Activated naive CD4-positive, alpha-beta T cell treated with anti-CD3 and anti-CD28 coated beads, Interleukin-2, amount 50 U/mL, for 72 hours (primary cell): ENCODE results near the gene PDE4D. TPM values are rescaled to one million over a fixed set of nuclear protein-coding genes. Genes with fewer than 3 reads are reported as not detected.

ENCODE experiments used
- ATAC-seq, 2 donors: fragments of 150-1000 bp; cut with Tn5 transposase; 2 replicates each; pipeline ENCODE4 v1.10.0; 2021; ENCODE audit warnings: mild to moderate bottlenecking in 2 of 2, moderate library complexity in 2 of 2
- DNase-seq, 2 donors: peaks; one replicate each; pipeline ENCODE4 v3.0.0; 2021 to 2022; ENCODE audit warnings: low spot score in 2 of 2
- H3K27ac Mint-ChIP-seq, 2 donors: one replicate each; pipeline ENCODE4 v1.8.0; 2022; ENCODE audit warnings: mild to moderate bottlenecking in 2 of 2, mixed read lengths in 2 of 2
- H3K36me3 Mint-ChIP-seq, 2 donors: one replicate each; pipeline ENCODE4 v1.8.0; 2022; ENCODE audit warnings: mixed read lengths in 2 of 2
- H3K9me3 Mint-ChIP-seq, 2 donors: one replicate each; pipeline ENCODE4 v1.8.0; 2022; ENCODE audit warnings: mixed read lengths in 2 of 2
- total RNA-seq, 2 donors: library from RNA; stranded (reverse); gene quantifications; one replicate each; pipeline ENCODE4 v1.2.3, GENCODE V29; 2022

The PDE4D gene
- total RNA-seq, 2 donors from 2014 or later, result 31.1 to 86.7 TPM

DNA sequence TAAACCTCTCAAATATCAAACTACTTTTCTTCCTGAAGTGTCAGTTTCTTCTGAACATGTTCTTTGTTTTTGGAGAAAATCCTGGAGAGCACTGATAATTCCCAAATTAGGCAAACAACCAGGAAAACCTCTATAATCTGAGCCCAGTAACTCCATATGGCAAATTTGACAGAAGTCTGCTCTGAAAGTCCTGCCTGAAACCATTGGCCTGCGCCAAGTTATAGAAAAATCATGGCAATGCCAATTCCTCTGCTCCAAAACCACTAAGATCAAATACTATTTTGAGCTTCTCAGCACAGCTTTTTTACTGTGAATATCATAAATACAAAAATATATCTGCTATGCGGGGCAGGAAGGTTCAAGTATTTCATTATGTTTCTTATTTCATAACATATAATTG is 45.9 kb downstream of the PDE4D start:
- DNase-seq (no peak), ATAC-seq (no peak)
- Mint-ChIP-seq H3K27ac (no peak overlapping the region), H3K9me3 (peaks cover 0 to 3% of the 10 kb centered on the region in 2 donors), H3K36me3 (no peaks in the 10 kb centered on the region)

GRCh38 chr5:59845730-59846129 is 47.8 kb downstream of the PDE4D start:
- H3K36me3 Mint-ChIP-seq, result no peaks in the 10 kb centered on the region
- ATAC-seq, result no peak

DNA sequence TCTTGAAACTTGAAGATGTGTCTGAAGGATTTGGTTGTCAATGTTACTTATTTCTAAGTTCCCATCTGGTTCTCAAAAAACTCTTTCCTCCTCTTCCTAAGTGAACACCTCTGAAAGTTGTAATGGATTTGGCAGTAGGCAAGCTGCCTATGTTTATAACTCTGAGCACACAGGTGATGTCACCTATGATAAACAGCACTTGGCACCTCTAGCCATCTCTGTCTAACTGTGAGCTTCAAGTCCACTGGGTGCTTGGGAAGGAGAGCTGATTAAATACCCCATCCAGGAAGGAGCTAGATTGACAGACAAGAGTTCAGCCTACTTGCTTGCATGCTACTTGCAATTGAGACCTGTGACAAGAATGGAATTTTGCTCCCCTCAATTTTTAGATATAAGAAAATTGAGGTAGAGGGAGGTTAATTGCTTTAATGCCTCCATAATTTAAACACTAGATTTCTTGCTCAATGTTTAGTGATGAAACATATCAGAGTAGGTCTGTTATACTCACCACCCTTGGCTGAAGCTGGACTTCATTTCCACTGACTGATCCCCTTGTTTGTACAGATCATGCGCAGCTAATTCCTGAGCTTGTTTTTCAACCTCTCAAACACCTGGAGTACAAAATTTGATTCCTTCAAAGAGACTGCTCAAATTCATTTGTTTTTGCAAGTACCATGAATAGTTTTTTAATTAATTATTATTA is 49.9 kb downstream of the PDE4D start:
- Mint-ChIP-seq H3K36me3 (no peaks in the 10 kb centered on the region), H3K9me3 (no peaks in the 10 kb centered on the region), H3K27ac (no peak overlapping the region)
- ATAC-seq (no peak), DNase-seq (no peak)

More at GRCh38 chr5:59845730-59846129, 47.8 kb downstream of the PDE4D start:
- H3K9me3 Mint-ChIP-seq, result no peaks in the 10 kb centered on the region
- H3K27ac Mint-ChIP-seq, result no peak overlapping the region
- DNase-seq, result no peak

GRCh38 chr5:59842999-59843398 is 50.5 kb downstream of the PDE4D start:
- no peak overlapping the region for H3K27ac Mint-ChIP-seq
- DNase-seq (no peak), ATAC-seq (no peak)
- H3K36me3 Mint-ChIP-seq, result no peaks in the 10 kb centered on the region
- no peaks in the 10 kb centered on the region for H3K9me3 Mint-ChIP-seq

GRCh38 chr5:59840200-59840601 is 53.3 kb downstream of the PDE4D start:
- Mint-ChIP-seq H3K9me3 (peaks cover 0 to 3% of the 10 kb centered on the region in 2 donors), H3K27ac (no peak overlapping the region), H3K36me3 (no peaks in the 10 kb centered on the region)
- no peak for ATAC-seq
- DNase-seq, result no peak

- DNase-seq, result no peak
- H3K27ac Mint-ChIP-seq, result no peak overlapping the region
- H3K9me3 Mint-ChIP-seq, result peaks cover 0 to 3% of the 10 kb centered on the region in 2 donors
- no peak for ATAC-seq
- H3K36me3 Mint-ChIP-seq, result no peaks in the 10 kb centered on the region
Observed at GRCh38 chr5:59838989-59839388, 54.5 kb downstream of the PDE4D start.

DNA sequence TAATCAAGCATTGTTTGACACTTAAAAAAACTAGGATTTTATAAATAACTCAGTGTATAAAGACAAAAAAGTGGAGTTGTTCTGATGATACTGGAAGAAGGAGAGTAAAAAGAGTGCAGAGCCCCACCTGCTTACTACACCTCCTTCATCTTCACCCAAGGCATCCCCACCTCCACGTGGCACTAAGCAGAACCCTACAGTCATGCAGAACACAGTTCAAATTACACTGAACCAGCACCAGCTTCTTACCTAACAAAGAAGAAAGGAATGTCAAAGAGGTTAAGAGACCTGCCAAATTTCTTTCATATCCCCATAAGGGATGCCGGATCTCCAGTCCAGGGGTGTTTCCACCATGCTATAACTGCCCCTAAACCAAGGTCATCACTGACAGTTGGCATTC is 55.5 kb downstream of the PDE4D start:
- ATAC-seq (no peak), DNase-seq (no peak)
- Mint-ChIP-seq H3K27ac (no peak overlapping the region), H3K9me3 (peaks cover 0 to 3% of the 10 kb centered on the region in 2 donors), H3K36me3 (no peaks in the 10 kb centered on the region)

DNA sequence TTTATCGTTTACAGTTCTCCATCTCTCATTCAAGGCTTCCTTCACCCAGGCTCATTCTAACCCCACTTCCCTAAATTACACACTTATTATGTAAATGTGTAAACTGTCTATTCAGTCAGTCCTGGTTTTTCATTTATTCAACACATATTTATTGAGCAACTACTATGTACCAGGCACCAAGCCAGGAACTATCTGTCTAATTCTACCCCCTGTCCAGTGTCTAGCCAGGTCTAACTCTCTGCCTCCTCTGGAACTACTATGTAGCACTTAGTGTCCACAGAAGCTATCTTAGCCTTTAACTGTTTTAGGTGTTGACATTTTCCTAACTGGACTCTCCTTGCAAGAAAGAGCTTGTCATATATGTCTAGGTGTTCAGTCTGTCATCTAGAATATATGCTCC is 56.5 kb downstream of the PDE4D start:
- Mint-ChIP-seq H3K36me3 (no peaks in the 10 kb centered on the region), H3K27ac (no peak overlapping the region), H3K9me3 (peaks cover 0 to 3% of the 10 kb centered on the region in 2 donors)
- ATAC-seq (no peak), DNase-seq (no peak)

DNA sequence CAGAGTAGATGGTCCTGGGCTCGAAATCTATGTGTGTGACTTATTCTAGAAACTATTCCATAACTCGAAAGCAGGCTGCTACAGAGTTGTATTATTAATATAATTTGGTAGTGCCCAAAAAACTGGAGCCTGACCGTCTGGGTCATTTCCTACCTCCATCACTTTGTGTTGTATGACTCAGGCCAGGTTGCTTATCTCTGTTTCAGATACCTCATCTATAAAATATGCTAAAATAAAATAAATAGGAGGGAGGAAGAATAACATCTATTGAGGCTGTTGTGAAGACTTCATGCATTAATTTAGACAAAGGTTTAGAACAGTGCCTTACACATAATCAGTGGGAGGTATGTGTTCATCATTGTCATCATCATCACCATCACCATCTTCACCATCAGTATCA is 57.7 kb downstream of the PDE4D start:
- ATAC-seq (no peak), DNase-seq (no peak)
- peaks cover 0 to 3% of the 10 kb centered on the region in 2 donors for H3K9me3 Mint-ChIP-seq
- no peaks in the 10 kb centered on the region for H3K36me3 Mint-ChIP-seq
- H3K27ac Mint-ChIP-seq, result no peak overlapping the region

- DNase-seq (no peak), ATAC-seq (no peak)
- Mint-ChIP-seq H3K27ac (no peak overlapping the region), H3K9me3 (peaks cover 0 to 3% of the 10 kb centered on the region in 2 donors), H3K36me3 (no peaks in the 10 kb centered on the region)
Observed at GRCh38 chr5:59833448-59833847, 60.1 kb downstream of the PDE4D start.

GRCh38 chr5:59832577-59833301 is 60.8 kb downstream of the PDE4D start:
- peaks cover 0 to 3% of the 10 kb centered on the region in 2 donors for H3K9me3 Mint-ChIP-seq

DNA sequence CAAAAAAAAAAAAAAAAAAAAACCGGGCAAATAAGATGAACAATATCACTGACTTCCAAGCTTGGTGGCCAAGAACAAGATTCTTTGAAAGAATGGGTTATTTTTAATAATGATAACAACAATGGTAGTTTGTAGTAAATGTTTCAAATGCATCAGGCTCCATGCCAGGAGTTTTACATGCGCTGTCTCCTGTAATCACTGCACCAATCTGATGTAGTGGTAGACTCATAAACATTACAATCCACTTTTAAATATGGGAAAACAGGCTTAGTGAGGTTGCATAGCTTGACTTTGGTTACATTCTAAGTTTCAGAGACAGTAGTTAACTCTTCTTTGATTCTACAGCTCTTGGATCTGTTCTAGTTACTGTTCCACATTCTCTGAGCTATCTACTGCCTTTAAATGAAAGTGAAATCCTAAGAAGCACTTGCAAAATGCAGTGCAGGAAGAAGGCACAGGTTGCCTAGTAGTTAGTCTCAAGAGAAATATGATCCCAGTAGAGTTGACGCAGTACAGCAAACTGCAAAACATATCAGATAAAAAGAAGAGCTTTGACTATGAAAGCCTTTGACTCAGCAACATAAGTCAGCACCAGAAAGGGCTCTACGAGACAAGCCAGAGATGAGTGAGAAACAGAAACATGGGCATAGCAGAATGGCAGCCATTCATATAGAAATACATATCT is 62.1 kb downstream of the PDE4D start:
- no peak for ATAC-seq
- Mint-ChIP-seq H3K36me3 (no peaks in the 10 kb centered on the region), H3K9me3 (no peaks in the 10 kb centered on the region), H3K27ac (no peak overlapping the region)
- no peak for DNase-seq

More at GRCh38 chr5:59832577-59833301, 60.8 kb downstream of the PDE4D start:
- ATAC-seq (no peak), DNase-seq (no peak)
- no peaks in the 10 kb centered on the region for H3K36me3 Mint-ChIP-seq
- H3K27ac Mint-ChIP-seq, result no peak overlapping the region

GRCh38 chr5:59830536-59831200 is 62.9 kb downstream of the PDE4D start:
- DNase-seq (no peak), ATAC-seq (no peak)
- no peaks in the 10 kb centered on the region for H3K36me3 Mint-ChIP-seq
- H3K9me3 Mint-ChIP-seq, result no peaks in the 10 kb centered on the region
- H3K27ac Mint-ChIP-seq, result no peak overlapping the region

GRCh38 chr5:59829922-59830321 is 63.6 kb downstream of the PDE4D start:
- H3K27ac Mint-ChIP-seq, result no peak overlapping the region

DNA sequence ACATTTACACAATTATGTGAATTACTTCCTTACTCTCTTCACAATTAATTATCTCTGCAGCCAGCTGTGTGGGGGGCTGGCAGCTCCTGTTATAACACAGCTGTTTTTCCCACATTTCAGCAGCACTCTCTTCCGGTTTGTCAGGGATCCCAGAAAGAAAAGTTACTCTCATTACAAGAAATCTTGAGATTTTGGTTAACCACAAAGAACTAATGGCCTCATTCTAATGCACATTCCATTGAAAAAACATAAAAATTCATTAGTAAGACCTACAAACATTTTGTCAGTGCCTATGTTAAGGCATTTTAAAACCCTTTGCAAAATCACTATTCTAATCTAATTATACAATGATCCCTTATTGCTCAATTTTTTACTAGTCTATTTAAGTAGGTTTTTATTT is 64.1 kb downstream of the PDE4D start:
- ATAC-seq (no peak), DNase-seq (no peak)
- no peak overlapping the region for H3K27ac Mint-ChIP-seq
- no peaks in the 10 kb centered on the region for H3K36me3 Mint-ChIP-seq
- H3K9me3 Mint-ChIP-seq, result no peaks in the 10 kb centered on the region

More at GRCh38 chr5:59829922-59830321, 63.6 kb downstream of the PDE4D start:
- no peak for DNase-seq
- Mint-ChIP-seq H3K36me3 (no peaks in the 10 kb centered on the region), H3K9me3 (no peaks in the 10 kb centered on the region)
- ATAC-seq, result no peak

DNA sequence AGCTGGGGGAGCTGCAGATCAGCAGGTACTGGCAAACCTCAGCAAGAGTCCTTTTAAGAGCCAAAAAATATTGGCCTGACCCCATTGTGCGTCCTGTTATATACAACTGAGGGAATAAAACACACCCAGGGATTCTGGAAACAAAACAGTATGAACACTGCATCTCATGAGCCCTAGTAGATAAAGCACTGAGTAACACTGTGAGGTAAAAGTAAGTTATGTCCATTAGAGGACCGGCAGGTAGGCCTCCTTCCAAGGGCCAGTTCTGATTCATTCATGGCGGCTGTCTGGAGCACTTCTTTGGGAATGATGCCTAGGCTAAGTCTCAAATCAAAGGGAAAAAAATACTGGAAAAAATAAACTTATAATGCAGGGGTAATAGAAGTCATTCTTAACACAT is 64.9 kb downstream of the PDE4D start:
- DNase-seq, result no peak
- Mint-ChIP-seq H3K9me3 (no peaks in the 10 kb centered on the region), H3K27ac (no peak overlapping the region), H3K36me3 (no peaks in the 10 kb centered on the region)
- ATAC-seq, result no peak

DNA sequence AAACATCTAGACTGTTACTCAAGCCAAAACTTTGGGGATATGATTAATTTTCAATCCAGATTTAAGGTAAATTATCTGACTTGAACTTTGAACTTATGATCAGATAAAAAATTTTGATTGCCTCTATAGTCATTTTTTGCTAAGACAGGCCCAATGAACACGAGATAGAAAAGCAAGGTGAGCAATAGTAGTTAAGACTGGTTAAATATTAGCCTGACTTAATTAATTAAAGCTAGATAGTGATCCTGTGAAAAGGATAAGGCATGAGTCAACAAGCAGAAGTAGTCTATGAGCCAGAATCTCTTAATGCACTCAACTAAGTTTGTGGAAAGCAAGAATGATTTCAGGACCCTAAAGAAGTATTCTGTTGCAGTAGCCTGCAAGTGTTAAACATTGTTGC is 66.5 kb downstream of the PDE4D start:
- DNase-seq, result no peak
- no peak for ATAC-seq
- no peak overlapping the region for H3K27ac Mint-ChIP-seq
- no peaks in the 10 kb centered on the region for H3K9me3 Mint-ChIP-seq
- H3K36me3 Mint-ChIP-seq, result no peaks in the 10 kb centered on the region
